Skin epidermis (tissue), 12 donors: Measurements from ENCODE around the gene WNK4.
"Not testable (repeated sequence)": the region's sequence is repeated elsewhere in the genome, so short reads cannot be mapped to it uniquely, and the experiment has no call there.

ENCODE experiments used
- H3K27ac ChIP-seq, 21 experiments: fragments of 200-600 bp; sonication (generic) in 11 of 21; one replicate each; pipeline ENCODE4 v1.5.0; 2020; ENCODE audit warnings: mild to moderate bottlenecking in 3 of 21, inconsistent platforms in 2 of 21, moderate library complexity in 2 of 21
- H3K4me3 ChIP-seq, 7 experiments: fragments of 200-600 bp; sonication (generic) in 2 of 7; one replicate each; pipeline ENCODE4 v1.5.0; 2020; ENCODE audit warnings: inconsistent platforms in 2 of 7, mild to moderate bottlenecking in 2 of 7, moderate library complexity in 1 of 7

Gene WNK4

GRCh38 chr17:42779936-42780850 lies at the start of gene WNK4:
Gene WNK4, plus strand, starts transcription at chr17:42780610. Its CDS starts 89 bp downstream, at chr17:42780699.
- peak within 1 kb of the TSS in 2 of 21 experiments; percentile 6 to 62 for H3K27ac ChIP-seq
- peak within 1 kb of the TSS in 3 of 7 experiments; percentile 12 to 38 (median 33) for H3K4me3 ChIP-seq

DNA sequence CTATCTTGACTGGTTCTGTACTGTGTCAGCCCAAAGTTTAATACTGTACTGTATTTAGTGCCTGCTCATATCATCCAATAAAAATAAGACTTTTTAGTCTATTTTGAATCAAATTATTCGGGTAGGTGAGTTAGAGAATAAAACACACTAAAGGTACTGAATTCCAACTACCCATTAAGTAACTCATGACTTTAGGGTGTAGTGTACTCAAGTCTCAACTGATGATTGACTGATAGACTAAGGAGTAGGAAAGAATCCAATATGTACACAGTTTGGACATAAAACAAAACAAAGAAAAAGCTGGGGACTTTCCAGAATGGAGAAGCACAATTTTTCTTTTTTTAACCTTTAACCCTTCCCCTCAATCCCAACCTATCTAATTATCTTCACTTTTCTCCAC lies 39.7 kb upstream of the WNK4 start:
- Histone ChIP-seq H3K4me3 (no peak overlapping the region), H3K27ac (no peak overlapping the region)

DNA sequence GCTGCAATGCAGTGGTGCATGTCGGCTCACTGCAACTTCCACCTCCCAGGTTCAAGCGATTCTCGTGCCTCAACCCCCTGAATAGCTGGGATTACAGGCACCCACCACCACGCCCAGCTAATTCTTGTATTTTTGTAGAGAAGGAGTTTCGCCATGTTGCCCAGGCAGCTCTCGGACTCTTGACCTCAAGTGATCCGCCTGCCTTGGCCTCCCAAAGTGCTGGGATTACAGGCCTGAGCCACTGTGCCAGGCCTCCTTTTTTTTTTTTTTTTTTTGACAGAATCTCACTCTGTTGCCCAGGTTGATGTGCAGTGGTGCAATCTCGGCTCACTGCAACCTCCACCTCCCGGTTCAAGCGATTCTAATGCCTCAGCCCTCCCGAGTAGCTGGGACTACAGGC lies 37.5 kb upstream of the WNK4 start:
- peak overlapping the region in 1 of 21 experiments; percentile 97 for H3K27ac ChIP-seq
- H3K4me3 ChIP-seq, result not testable (repeated sequence)

DNA sequence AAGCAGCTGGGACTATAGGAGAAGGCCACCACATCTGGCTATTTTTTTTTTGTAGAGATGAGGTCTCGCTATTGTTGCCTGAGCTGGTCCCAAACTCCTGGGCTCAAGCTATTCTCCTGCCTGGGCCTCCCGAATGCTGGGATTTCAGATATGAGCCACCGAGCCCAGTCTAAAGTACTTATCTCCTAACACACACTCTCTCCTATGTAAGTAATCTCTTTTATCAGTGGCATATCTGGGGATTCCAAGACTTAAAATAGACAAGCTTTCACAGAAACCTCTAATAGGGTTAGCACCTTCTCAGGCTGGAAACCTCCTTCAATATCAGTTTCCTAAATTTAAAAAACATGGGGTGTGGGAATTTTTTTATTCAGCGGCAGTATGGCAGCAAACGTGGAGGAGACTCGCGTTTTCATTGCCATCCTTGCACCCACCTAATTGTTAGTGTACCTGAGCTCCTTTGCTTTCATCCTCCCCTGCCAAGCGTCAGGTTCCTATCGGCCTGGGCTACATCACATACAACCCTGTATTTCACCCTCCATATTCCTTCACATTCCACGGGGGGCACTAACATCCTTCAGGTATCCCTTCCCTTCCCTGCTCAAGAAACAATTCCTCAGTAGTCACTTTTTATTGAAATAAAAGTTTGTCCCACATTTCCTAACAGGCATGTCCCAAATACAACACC lies 36.7 kb upstream of the WNK4 start:
- H3K4me3 ChIP-seq, result peak overlapping the region; percentile 68 to 86 (median 71)
- peak overlapping the region in 18 of 21 experiments; percentile 74 to 97 (median 92) for H3K27ac ChIP-seq

GRCh38 chr17:42744283-42744805 lies 36.1 kb upstream of the WNK4 start:
- Histone ChIP-seq H3K4me3 (peak overlapping the region; percentile 68 to 86 (median 71)), H3K27ac (peak overlapping the region; percentile 71 to 97 (median 91))

DNA sequence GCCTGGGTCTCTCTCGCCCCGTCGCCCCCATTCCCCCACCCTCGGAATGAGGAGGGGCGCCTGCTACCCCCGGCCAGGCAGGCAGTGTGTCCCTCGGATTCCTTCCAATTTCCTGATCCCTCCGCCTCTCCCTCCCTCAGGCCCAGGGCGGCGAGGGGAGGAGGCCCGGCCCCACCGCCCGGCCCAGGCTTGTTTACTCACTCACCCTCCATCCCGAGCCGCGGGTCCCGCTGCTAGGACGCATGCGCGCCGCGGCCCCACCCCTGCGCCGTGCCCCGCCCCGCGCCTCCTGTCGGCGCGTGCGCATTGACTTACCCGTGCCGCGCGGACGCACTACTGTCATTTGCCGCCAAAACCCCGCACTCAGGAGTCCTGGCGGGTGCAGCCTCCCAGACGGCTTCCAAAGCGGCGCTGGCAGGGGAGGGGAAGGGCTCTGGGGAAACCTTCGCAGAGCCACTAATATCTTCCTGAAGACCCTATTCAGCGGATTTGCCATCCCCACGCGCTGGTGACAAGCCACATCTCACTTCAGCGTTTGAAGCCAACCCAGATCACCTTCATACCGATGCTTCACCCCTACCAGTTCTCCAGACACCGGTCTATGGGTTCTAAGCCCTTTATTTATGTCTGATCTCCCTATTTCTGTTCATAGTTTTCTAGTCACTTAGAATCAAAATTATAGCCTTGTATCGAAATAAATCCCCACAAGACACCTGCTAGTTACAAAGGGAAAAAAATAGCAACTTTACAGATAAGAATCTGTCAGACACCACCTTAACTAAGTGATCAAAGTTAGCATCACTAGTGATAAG lies 35.4 kb upstream of the WNK4 start, which contains the start of gene EZH1:
TSS of gene EZH1 (minus strand) at position 235 of the 812 bp plus-strand sequence. CDS start 16,099 bp downstream, outside the sequence.
- H3K27ac ChIP-seq, result peak within 1 kb of the TSS; percentile 71 to 97 (median 91)
- peak within 1 kb of the TSS; percentile 68 to 86 (median 71) for H3K4me3 ChIP-seq

DNA sequence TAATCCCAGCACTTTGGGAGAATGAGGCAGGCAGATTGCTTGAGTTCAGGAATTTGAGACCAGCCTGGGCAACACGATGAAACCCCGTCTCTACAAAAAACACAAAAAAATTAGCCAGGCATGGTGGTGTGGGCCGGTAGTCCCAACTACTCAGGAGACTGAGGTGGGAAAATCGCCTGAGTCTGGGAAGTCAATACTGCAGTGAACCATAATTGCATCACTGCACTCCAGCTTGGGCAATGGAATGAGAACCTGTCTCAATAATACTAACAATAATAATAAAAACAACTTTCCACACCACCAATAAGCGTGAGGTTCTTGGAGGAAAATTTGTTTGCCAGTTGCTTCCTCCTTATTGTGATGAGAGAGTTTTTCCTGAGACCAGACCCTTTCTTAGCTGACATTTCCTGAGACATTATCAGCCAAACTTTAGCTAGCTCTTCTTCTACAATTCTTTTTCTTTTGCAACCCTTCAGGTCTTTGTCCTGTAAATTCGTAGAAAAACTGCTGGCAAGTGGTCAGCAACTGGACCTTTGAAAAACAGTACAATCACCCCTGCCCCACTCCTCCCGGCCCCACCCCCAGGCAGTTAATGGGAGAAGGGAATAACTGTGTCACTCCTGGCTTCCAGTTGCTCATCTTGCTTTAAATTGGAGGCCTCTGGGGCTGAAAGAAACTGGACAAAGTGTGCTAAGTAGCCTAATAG lies 32.1 kb upstream of the WNK4 start:
- Histone ChIP-seq H3K27ac (peak overlapping the region in 4 of 21 experiments; percentile 25 to 47 (median 30)), H3K4me3 (no peak overlapping the region)

DNA sequence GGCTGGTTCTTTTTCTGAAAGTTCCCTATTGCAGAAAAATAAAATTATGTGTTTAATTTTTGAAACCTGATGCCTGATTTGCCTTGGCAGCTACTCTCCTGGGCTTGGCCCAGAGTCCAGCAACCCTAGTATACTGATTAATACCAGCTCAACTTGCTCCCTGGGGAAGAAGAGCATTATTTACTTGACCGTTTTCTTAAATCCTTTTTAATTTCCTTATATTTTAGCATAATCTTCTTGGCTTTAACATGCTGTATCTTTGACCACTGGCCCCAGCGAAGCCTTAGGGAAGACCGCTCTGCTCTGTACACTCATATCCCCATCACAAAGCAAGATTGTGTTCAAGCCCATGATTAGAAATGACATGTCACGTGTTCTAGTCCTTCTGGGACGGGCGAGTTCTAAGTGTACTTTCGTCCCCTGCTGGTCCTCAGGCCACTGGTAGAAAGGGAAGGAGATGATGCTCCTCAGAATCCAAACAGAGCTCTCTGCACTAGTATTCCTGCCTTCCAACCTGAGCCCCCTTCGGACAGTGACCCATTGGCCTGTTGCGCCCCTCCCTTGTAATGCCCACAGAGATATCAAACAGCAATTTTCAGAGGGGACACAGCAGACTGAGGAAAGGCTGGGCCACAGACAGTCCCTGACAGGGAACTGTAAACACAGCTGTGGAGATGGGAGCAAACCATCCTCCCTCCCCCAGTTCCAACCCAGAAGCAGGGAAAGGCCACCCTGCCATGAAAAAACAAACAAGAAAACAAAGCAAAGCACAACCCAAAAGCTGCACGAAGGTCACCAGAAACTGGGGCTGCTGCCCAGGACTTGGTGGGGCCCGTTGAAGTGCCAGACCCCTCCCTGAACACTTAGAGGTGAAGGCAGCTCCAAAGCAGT lies 31.3 kb upstream of the WNK4 start:
- peak overlapping the region in 9 of 21 experiments; percentile 19 to 65 (median 34) for H3K27ac ChIP-seq

DNA sequence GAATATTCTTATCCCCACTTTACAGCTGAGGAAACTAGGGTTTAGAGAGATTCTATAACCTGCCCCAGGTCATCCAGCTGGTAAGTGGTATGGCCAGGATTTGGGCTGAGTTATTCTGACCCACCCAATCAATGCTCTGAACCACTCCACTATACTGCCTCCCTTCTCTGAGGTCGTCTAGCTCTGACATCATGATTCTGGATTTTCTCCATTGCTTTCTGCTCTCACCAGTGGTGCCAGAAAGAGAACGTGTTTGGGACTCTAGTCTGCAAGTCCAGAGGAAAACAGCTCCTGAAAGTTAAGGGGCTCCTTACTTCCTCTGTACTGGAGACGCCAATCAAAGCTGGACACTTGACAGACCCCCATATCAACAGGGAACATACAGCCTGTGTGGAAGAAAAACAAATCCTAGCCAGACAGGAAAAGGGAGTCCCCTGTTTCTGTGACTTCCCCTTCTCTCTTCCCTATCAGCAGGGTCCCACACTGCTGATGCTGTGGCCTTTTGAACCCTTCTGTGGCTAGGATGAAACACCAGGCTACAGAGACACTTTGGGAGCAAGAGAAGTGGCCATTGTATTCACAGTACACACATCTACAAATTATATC lies 29.6 kb upstream of the WNK4 start:
- no peak overlapping the region for H3K4me3 ChIP-seq
- peak overlapping the region in 2 of 21 experiments; percentile 12 to 24 for H3K27ac ChIP-seq

More for the DNA sequence above, 31.3 kb upstream of the WNK4 start:
- no peak overlapping the region for H3K4me3 ChIP-seq

- Histone ChIP-seq H3K4me3 (no peak overlapping the region), H3K27ac (no peak overlapping the region)
Observed at GRCh38 chr17:42751628-42752027, 28.8 kb upstream of the WNK4 start.

GRCh38 chr17:42754782-42755181 lies 25.6 kb upstream of the WNK4 start:
- H3K27ac ChIP-seq, result no peak overlapping the region
- H3K4me3 ChIP-seq, result no peak overlapping the region

- Histone ChIP-seq H3K4me3 (peak overlapping the region in 5 of 7 experiments; percentile 34 to 54 (median 44)), H3K27ac (peak overlapping the region in 8 of 21 experiments; percentile 18 to 87 (median 69))
Observed at GRCh38 chr17:42759982-42760651, 20.3 kb upstream of the WNK4 start.

- Histone ChIP-seq H3K4me3 (peak within 1 kb of the TSS; percentile 29 to 54 (median 44)), H3K27ac (peak within 1 kb of the TSS in 20 of 21 experiments; percentile 1 to 87 (median 66))
Observed at GRCh38 chr17:42760652-42761581, 19.5 kb upstream of the WNK4 start, which contains the start of gene RAMP2. Gene RAMP2, plus strand, starts transcription at chr17:42761227. Its CDS starts 35 bp downstream, at chr17:42761262.

GRCh38 chr17:42761638-42762037 lies 18.8 kb upstream of the WNK4 start:
- peak overlapping the region; percentile 29 to 54 (median 44) for H3K4me3 ChIP-seq

DNA sequence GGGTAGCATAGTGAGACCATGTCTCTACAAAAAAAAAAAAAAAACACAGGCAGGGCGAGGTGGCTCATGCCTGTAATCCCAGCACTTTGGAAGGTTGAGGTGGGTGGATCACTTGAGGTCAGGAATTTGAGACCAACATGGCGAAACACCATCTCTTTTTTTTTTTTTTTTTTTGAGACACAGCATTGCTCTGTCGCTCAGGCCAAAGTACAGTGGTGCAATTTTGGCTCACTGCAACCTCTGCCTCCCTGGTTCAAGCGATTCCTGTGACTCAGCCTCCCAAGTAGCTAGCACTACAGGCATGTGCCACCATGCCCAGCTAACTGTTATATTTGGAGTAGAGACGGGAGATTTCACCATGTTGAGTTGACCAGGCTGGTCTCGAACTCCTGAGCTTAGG lies 14.3 kb upstream of the WNK4 start:
- no peak overlapping the region for H3K4me3 ChIP-seq
- no peak overlapping the region for H3K27ac ChIP-seq

More at GRCh38 chr17:42761638-42762037, 18.8 kb upstream of the WNK4 start:
- H3K27ac ChIP-seq, result peak overlapping the region in 20 of 21 experiments; percentile 1 to 87 (median 66)
